ENCODE measurements around the gene RLN2. TPM values are rescaled to one million over a fixed set of nuclear protein-coding genes. Genes with fewer than 3 reads are reported as not detected.
A peak's percentile ranks its signal among the peaks of the same experiment; 100 is the strongest.

Gene RLN2
- total RNA-seq, 1 donor from 2014 or later = not detected

DNA sequence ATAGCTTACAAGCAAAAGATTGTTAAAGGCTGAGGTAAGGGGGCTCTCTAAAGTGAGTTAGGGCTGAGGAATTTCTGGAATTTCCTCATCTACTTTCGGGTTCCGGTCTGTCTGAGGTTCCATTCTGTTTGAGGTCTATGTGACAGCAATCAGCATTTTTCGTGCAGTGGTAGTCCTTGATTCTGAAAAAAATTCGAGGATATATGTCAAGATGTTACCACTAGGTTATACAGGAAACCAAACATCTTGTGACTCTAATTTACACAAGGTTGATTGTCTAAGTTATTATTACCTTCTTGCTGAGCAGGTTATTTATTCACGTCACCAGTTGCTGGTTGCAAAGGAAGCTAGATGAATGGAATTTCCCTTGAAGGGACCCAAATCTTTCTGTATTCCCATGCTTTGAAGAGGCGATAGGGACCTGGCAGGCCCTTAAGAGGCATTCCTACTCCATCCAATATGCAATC, 35.2 kb downstream of the RLN2 start:
- DNase-seq (ENCODE audit: low spot score) = no peak
- ATAC-seq = no peak

DNA sequence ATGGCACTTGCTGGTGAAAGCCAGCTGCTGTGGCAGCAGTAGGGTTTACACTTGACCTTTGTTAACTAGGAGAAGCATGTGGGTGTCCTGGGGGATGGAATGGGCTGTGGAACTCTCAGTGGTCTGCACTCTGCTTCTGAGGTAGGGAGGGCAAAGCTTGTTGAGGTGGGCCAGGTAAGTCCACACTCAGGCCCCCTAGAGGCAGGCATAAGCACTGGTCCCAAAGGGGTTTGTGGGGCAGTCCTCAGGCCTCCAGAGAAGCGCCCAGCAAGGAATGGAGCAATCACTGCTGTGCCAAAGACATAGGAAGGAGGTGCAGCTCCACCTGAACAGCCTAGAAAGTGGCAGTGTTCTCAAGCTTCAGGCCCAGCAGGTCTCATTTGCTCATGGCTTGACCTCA, 38.6 kb downstream of the RLN2 start:
- DNase-seq (ENCODE audit: low spot score) = no peak
- no peak for ATAC-seq

DNA sequence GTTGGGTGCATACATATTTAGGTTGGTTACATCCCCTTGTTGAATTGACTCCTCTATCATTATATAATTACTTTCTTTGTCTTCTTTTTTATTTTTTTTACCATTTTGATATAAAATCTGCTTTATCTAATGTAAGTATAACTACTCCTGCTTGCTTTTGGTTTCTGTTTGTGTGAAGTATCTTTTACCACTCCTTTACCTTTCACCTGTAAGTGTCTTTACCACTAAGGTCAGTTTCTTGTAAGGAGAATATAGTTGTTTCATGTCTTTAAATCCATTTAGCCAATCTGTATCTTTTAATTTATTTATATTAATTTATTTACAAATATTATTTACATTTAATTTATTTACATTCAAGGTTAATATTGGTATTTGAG, 40.3 kb downstream of the RLN2 start:
- no peak for DNase-seq (ENCODE audit: low spot score)
- no peak for ATAC-seq

DNA sequence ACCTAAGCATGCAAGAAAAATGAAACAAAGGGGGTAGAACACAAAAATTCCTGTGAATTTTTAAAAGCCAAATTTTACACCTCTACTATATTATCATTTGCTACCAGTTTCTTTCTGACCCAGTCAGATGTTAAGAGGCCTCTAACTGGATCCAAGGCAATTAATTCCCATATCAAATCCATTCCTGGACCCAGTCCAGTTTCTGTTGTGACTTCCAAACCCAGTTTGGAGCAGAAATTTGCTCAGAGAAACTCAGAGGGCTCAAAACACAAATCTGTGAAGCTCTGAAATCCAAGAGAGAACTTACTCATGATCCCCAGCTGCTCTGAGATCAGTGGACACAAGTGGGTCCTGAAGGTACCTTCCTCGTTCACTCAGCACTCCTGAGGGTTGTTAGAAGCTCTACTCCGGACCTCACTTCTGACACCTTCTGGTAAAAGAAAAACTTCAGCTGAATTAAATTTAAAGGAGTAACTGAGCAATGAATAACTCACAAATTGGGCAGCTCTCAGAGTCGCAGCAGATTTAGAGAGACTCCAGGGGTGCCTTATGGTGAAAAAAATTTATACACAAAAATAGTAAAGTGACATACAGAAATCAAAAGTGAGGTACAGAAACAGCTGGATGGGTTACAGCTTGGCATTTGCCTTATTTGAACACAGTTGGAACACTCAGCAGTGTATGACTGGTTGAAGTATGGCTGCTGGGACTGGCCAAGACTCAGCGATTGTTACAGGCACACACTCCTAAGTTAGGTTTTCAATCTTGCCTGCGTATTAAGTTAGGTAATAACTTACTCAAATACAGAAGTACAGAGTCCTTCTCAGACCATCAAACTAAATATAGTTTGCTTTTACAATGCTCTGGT, 40.9 kb downstream of the RLN2 start:
- DNase-seq (ENCODE audit: low spot score) (no peak), ATAC-seq (peak; percentile 79)

Other genes with a start within 250 kb of the RLN2 start
- not detected for gene INSL6, start 119.1 kb downstream of the RLN2 start, total RNA-seq
- gene INSL4, start 73.3 kb downstream of the RLN2 start, total RNA-seq = not detected
- gene RLN1, start 35.2 kb upstream of the RLN2 start, total RNA-seq = not detected
- gene PLGRKT, start 133.2 kb upstream of the RLN2 start, total RNA-seq = 12.4 TPM
- 1.0 TPM for gene CD274, start 145.8 kb upstream of the RLN2 start, total RNA-seq
- gene PDCD1LG2, start 205.8 kb upstream of the RLN2 start, total RNA-seq = 0.73 TPM